GM19328 (cell line): ENCODE measurements around the gene FKBP5.

Experiments
- ATAC-seq: cut with Tn5 transposase; IDR thresholded peaks from one replicate; pipeline ENCODE4 v1.9.1; 2021; ENCODE audit warnings: mild to moderate bottlenecking, moderate library complexity; ENCODE audit not compliant: unreplicated experiment

Gene FKBP5

DNA sequence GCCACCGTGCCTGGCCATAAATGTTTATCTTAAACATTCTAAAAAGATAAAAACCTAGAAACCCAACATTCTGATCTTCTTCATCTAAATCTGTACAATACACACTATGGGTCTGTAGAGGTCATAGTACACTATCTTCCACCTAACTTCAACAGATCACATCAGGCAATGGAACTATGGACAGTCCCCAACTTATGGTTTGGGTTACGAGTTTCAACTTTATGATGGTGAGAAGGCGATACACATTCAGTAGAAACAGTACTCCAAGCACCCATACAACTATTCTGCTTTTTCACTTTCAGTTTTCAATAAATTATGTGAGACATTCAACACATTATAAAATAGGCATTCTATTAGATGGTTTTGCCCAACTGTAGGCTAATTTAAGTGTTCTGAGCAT, 23.1 kb downstream of the FKBP5 start:
- ATAC-seq: no peak

DNA sequence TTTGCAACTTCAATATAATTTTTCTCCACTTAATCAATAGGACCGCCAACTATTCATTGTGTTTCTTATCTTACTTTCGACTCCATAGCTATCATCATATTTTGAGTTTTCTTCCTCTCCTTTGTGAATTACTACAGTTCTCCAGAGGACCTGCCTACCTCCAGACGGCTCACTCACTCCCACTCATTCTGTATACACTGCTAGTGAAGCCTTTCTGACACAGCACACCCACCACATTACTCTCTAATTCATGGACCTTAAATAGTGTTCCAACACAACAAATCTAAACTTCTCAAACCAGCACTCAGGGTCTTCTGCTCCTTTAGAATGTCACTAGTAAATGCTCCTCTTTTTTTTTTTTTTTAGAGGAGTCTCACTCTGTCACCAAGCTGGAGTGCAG, 23.8 kb downstream of the FKBP5 start:
- no peak for ATAC-seq

DNA sequence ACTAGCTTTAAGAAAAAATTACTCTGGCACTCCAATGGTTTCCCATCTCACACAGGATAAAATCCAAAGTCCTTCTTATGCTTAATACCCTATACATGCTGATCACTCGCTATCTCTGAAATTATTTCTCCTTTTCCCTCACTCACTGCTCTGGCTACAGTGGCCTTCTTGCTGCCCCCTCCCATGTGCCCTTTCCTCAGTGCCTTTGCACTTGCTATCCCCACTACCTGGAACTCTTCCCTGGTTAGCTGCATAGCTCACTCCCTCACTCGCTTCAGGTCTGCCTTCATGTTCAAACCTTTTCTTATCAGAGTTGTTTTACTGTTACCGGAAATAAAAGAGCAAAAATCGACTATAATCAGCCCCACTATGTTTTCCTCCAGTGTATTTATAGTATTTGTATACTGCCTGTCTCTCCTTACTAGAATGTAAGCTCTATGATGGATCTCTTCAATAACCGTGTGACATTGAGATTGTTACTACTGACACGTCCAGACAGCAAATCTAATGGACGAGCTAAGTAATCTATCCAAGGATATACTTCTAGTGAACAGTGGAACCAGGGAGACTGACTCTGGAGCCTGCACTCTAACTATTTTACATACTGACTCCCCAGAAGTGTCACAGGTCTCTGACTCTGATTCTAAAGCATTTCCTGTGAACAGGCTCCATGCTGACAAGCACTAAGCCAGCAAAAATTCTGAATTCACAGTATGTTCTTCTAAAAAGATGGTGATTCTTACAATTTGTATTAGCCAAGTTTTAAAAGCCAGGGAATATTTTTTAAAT, 25.1 kb downstream of the FKBP5 start:
- ATAC-seq: no peak

DNA sequence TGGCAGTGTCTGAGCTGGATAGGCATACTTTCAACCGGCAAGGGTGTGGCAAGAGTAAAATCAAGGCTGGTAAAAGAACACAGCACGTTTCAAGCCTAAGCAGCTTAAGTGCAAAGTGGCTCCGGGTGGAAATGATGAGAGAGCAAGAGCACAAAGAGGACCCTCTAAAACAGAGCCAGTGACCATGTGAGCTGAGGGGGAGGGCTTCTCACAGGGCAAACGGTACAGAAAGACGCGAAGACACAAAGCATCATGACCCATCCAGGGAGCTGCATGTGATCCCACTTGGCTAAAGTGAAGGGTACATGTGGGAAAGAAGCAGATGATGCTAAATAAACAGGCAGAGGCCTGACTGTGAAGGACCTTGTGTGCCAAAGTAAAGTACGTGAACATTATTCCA, 25.7 kb downstream of the FKBP5 start:
- no peak for ATAC-seq

DNA sequence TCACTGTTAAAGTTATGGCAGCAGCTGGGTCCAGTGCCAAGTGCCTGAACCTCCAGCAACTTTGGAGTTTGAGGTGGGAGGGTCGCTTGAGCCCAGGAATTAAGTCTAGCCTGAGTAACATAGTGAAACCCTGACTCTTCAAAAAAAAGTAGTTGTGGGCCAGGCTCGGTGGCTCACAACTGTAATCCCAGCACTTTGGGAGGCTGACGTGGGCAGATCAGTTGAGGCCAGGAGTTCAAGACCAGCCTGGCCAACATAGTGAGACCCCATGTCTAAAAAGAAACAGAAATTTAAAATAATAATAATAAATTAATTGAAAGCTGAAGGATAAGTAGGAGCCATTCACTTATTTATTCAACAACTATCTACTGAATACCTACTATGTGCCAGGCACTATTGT, 33.8 kb downstream of the FKBP5 start:
- no peak for ATAC-seq

DNA sequence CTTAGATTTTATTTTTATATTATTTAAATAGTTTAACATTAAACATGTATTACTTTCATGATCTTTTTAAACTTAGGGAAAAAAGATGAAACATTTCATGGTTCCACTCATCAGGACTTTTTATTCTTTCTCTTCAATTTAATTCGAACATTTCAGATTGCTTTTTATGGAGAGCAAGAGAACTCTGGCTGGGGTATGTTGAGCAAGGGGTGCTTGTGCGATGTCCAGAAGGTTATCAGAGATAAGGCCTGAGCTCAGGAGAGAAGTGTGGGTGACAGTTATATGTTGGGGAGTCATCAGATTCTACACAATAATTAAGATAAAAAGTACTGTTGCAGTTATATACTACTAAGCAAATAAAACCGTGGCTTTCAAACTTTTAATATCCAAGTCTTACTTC, 37.5 kb downstream of the FKBP5 start:
- ATAC-seq: no peak

DNA sequence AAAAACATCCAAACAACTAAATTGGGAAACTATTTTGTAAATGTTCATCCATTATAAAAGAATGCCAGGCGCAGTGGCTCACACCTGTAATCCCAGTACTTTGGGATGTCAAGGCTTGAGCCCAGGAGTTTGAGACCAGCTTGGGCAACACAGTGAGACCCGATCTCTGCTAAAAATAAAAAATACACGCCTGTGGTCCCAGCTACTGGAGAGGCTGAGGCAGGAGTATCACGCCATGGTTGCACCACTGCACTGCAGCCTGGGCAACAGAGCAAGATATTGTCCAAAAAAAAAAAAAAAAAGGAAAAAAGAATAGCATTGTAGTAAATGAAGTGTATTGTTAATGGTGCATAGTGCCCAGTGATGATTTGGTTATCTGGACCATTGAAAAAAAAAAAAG, 38.7 kb downstream of the FKBP5 start:
- no peak for ATAC-seq

DNA sequence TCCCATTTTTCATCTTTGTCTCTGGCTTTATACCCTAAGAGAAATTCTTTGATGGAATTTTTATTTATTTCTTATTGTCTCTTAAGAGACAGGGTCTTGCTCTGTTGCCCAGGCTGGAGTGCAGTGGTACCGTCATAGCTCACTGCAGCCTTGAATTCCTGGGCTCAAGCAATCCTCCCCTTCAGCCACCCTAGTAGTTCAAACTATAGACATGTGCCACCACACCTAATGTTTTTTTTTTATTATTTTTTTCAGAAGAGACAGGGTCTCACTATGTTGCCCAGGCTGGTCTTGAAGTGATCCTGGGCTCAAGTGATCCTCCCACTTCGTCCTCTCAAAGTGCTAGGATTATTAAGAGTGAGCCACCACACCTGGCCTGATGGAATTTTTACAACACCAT, 40.5 kb downstream of the FKBP5 start:
- ATAC-seq: no peak

DNA sequence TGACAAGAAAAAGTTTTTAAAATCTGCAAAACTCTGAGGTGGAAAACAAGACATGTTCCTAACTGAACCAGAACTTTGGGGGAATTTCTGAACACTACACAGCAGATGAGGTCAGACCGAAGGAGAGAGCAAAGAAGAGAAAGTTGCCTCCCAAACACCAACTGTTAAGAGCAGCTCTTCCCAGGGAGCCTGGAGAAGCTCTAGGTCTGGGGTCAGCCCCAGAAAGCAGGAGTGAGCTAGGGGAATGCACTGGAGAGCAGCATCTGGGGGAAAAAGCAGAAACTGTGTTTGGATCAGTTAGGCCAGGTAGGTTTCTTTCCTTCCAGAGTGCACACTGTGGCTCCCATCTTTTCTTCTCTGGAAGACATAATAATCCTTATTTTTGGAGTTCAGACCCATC, 41.3 kb downstream of the FKBP5 start:
- no peak for ATAC-seq

DNA sequence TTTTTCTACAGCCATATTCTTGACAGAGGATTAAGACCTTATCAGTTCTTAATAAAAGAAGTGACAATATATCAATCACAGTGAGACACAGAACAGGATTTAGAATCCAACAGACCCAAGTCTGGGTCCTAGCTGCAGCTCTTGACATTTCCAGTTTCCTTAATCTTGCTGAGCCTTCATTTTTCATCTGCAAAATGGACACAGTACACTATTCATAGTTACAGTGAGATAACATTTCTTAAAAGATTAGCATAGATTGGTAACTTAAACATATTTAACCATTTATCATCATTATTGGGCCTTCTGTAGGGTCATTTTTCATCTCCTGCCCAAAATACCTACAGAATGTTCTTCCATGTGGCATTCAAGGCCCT, 45.6 kb downstream of the FKBP5 start:
- ATAC-seq: no peak

DNA sequence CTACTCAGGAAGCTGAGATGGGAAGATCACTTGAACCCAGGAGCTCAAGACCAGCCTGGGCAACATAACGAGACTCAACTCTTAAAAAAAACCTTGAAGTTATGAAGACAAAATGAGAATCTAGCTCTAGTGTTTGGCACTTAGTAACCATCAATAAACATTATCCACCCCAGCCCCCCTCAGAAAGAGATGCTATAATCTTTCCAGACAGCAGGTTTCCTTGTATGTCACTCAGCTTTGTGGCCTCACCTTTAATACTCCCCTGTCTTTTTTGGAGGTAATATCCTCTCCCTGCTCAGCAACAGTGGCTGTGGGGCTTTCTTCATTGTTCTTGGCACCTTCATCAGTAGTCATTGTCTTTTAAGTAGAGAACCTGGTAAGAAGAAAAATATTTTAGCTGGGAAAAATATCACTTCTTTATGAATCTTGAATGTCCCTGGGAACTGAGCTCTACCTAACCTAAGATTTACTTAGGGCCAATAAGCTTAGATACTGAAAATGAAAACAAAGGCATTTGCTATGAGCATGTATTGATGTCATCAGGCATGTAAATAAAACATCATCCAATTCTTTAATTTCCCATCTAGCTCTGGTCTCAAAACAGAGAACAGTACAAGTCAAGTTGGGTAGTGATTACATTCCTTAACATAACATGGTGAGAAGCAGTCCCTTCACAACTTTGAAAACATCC, 46.1 kb downstream of the FKBP5 start:
- no peak for ATAC-seq

DNA sequence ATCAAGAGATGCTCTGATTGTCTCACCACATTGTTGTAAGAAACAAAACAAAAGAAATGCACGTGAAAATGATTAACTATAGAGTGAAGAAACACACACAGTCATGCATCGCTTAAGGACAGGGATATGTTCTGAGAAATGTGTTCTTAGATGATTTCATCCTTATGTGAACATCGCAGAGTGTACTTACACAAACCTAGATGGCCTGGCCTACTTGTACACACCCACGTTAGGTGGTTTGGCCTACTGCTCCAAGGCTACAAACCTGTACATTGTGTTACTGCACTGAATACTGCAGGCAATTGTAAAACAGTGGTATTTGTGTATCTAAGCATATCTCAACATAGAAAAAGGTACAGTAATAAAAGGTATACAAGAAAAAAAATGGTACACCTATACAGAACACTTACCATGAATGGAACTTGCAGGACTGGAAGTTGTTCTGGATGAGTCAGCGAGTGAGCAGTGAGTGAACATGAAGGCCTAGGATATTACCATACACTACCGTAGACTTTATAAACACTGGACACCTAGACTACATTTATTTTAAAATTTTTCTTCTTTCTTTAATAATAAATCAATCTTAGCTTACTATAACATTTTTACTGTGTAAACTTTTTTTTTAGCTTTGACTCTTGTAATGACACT, 48.6 kb downstream of the FKBP5 start:
- ATAC-seq: no peak

DNA sequence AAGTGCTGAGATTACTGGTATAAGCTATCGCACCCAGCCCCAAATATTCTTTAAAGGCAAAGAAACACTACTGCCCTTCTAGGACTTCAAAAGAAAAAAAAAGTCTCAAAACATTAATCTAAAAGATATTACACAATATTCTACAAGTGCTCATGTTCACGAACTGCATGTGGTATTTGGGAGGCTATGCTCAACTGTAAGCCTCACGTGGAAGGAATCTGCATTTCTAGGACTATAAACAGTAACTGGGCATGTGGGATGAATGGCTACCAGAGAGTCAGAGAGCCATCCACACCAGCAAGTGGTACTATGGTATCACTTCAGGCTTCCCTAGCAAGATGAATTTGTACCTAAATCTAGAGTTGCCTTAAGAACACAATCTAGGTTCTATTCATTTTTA, 50.0 kb downstream of the FKBP5 start:
- no peak for ATAC-seq

DNA sequence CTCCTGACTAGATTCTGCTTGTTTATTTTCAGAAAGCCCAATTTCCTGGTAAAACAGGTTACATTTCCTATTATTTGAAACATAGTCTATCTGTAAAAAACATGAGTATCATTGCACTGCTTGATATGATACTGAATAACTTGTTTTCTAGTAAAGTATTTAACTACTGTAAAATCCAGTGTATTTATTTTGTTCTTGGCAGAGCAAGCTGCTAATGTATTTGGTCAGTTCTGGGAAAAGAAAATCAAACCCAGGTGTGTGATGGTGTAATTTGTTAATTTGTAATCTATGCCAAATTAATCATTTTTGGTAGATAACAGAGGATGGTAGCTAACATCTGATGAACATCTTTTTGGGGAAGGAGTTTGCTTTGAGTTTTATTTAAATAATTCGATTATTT, 50.8 kb downstream of the FKBP5 start:
- ATAC-seq: no peak

DNA sequence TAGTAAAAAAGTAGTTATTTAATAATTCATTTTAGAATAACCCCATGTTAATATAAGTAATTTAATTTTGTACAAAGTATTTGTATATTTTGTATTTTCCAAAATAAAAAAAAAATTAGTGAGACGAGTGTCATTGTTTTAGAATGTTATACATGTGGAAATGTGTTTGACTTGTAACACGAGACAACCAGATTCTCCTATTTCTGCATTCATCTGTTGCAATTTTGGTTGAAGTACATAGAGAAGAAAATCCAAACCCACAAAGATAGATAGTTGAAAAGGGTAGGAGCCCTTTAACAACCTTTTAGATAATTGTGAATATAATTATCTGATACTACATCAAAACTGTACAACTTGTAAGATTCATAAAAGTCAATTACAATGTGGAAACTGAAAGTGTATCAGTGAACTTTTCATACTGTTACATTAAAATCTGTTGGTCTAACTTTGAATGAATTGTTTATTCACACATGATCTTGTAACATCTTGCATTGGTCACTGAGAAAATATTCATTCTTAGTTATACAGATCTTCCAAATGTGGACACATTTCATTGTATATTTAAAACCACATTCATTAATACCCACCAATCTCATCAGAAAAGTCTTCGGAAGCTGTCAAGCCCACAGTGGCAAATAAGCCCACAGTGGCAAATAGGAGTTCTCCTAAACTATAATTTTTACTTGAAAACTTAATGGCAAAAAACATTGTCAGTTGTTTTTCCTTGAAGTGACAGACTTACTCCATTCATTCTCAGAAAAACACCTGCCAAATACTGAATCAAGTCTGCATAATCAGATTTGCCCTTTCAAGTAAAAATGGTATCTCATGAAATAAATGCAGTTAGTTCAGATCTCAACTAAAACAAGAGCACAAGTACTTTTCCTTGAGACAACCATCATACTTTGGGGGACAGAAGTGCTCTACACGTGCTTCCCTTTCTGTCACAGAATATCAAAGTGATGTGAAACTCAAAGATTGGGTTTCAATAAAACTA, 52.8 kb downstream of the FKBP5 start:
- no peak for ATAC-seq

DNA sequence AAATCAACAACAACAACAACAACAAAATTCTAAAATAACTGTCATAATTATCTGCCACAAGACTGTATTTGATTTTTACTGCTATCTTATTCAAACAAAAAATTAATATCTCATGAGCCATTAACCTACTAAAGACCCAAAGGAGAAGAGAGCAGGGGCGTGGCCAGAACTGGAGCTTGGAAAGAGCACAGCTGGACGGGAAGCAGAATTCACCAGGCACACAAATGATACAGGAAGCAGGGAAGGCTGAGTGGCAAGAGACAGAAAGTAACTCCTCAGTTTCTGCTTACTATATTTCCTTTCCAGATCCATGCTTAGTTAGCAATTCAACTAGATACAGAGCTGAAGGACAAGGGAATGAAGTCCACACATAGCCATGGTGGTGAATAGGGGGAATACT, 54.4 kb downstream of the FKBP5 start:
- ATAC-seq: no peak

DNA sequence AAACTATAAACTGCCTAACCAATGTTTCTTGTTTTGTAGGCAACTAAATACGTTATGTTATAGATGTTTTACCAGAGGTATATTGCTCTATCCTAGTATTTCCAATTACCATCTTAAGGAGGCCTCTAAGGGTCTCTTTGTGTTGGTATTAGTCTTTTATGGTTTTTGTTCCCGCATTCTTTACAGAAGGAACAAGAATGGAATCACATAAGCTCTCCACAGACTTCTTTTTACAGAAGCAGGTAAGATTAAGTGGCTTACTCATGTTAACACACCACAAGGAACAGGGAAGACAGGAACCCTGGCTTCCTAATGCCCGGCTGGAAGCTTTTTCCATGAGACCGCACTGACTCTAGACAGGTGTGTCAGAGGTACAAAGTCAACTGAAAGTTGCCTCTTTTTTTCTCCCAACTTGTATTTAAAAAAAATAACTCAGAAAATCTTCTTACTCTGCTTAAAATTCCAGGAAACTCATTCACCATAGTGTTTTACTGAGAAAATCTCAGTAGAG, 55.1 kb downstream of the FKBP5 start:
- no peak for ATAC-seq

DNA sequence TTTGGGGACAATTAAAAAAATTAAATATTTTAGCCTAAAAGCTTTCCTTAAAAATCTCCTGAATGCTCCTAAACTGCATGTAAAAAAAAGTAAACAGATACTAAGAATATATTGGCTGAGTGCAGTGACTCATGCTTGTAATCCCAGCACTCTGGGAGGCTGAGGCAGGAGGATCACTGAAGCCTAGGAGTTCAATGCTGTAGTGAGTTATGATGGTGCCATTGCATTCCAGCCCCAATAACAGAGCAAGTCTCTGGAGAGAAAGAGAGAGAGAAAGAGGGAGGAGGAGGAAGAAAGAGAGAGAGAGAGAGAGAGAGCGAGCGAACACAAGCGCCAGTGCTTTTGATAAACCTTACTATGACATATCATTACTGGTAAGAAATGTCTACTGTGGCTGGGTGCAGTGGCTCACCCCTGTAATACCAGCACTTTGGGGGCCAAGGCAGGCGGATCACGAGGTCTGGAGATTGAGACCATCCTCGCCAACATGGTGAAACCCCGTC, 58.8 kb downstream of the FKBP5 start:
- ATAC-seq: no peak

DNA sequence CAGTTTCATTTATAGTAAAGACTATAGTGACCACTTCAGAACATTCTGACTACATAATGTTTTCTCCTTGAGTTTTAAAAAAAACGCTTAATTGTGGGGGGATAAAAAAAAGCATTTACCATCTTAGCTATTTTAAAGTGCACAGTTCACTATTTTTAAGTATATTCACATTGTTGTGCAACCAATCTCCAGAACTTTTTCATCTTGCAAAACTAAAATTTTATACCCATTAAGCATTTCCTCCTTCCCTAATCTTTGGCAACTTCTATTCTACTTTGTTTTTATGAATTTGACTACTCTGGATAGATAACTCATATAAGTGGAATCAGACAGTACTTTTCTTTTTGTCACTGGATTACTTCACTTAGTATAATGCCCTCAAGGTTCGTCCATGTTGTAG, 62.3 kb downstream of the FKBP5 start:
- ATAC-seq: no peak

DNA sequence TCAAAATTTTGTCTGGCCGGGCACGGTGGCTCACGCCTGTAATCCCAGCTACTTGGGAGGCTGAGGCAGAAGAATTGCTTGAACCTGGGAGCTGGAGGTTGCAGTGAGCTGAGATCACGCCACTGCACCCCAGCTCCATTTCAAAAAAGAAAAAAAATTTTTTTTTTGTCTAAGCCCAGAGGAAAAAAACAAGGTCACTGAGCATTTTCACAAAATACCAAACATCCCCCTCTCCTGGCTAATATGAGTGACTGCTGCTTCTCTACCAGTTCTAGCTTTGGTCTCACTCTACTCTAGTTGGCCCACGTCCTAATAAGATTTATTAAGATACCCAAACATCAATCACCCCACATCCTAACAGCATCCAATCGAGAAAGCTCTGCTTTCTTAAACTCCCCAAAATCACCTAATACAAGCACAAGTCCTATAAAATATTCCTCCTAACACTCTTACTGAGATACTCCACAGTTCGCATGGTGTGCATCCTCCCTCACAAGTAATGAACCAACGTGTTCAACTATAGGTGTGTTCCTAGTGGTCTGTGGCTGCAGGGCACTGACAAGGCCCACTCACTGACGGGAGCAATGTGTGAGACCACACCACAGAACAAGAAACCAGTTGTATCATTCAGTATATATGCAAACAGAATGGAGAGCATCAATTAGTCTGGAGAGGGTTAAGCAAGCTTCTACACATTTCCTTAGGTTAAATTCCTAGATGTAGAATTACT, 64.2 kb downstream of the FKBP5 start:
- ATAC-seq: no peak
